Rectal smooth muscle tissue (tissue), 1 donor: ENCODE results near the gene TNS3.

Experiments used
- H3K27ac ChIP-seq: one replicate; pipeline ENCODE4 v1.7.0; 2013; ENCODE audit warnings: low read depth, low read length, inconsistent platforms
- H3K27me3 ChIP-seq: one replicate; pipeline ENCODE4 v1.7.0; 2013; ENCODE audit warnings: low read length; ENCODE audit not compliant: control insufficient read depth, insufficient read depth
- H3K36me3 ChIP-seq: one replicate; pipeline ENCODE4 v1.7.0; 2013; ENCODE audit warnings: low read length; ENCODE audit not compliant: control insufficient read depth, insufficient read depth
- H3K4me1 ChIP-seq: one replicate; pipeline ENCODE4 v1.7.0; 2013; ENCODE audit warnings: low read length; ENCODE audit not compliant: control insufficient read depth, insufficient read depth
- H3K4me3 ChIP-seq: one replicate; pipeline ENCODE4 v1.7.0; 2013; ENCODE audit warnings: low read length
- H3K9ac ChIP-seq: one replicate; pipeline ENCODE4 v1.7.0; 2013; ENCODE audit warnings: low read length

TNS3 gene

DNA sequence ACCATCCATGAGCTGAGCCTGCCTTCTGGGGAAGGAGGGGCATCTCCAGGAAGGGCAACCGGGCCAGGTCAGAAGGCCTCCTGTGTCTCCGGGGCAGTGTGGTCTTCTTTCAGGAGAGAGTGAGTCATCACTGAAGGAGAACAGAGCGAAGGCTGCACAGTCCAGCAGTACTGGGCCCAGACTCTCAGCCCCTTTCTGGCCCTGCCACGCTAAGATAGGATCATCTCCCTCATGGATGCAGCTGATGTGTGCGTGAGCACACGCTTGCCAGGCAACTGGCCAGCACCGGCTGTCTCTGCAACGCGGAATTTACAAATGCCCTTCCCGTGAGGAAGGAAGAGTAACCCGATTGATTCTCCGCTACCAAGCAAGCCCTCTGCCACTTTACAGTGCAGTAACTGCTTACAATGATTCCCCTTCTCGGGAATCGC, 328.2 kb downstream of the TNS3 start:
- H3K4me3 ChIP-seq, result peak overlapping the region; percentile 59
- peak overlapping the region; percentile 85 for H3K27ac ChIP-seq
- no peaks in the 10 kb centered on the region for H3K36me3 ChIP-seq
- peak overlapping the region; percentile 26 for H3K9ac ChIP-seq
- H3K27me3 ChIP-seq, result no peaks in the 10 kb centered on the region
- peaks cover 6% of the 10 kb centered on the region for H3K4me1 ChIP-seq

DNA sequence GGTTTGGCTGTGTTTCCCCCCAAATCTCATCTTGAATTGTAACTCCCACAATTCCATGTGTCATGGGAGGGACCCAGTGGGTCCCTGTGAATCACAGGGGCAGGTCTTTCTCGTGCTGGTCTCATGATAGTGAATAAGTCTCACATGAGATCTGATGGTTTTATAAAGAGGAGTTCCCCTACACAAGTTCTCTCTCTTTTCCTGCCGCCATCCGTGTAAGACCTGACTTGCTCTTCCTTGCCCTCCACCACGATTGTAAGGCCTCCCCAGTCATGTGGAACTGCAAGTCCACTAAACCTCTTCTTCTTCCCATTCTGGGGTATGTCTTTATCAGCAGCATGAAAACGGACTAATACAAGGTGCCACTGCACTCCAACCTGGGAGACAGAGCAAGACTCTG, 329.2 kb downstream of the TNS3 start:
- Histone ChIP-seq H3K27ac (no peak overlapping the region), H3K9ac (no peak overlapping the region), H3K36me3 (no peaks in the 10 kb centered on the region), H3K4me3 (no peak overlapping the region), H3K27me3 (no peaks in the 10 kb centered on the region), H3K4me1 (peaks cover 6% of the 10 kb centered on the region)

GRCh38 chr7:47249361-47249760, 332.6 kb downstream of the TNS3 start:
- no peak overlapping the region for H3K4me3 ChIP-seq
- H3K27me3 ChIP-seq, result no peaks in the 10 kb centered on the region
- no peaks in the 10 kb centered on the region for H3K4me1 ChIP-seq
- H3K27ac ChIP-seq, result no peak overlapping the region
- H3K9ac ChIP-seq, result no peak overlapping the region
- no peaks in the 10 kb centered on the region for H3K36me3 ChIP-seq

DNA sequence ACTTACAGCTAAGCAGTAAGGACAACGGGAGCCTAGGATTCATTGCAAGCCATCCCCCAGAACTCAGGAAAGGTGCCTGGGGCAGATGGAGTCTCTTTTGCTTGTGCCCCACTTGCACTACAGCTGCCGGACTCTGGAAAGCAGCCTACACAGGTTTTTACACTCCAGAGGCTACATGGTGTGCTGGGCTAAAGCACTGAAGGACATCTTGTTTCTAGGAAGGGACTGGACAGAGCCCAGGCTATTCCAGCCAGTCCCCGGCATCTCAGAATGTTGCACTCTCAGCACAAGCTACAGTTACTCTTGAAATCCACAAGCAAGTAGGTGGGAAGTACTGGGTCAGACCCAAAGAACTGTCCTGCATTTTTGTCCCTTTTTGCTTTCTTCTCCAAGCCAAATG, 333.1 kb downstream of the TNS3 start:
- H3K4me3 ChIP-seq, result no peak overlapping the region

GRCh38 chr7:47247132-47247531, 334.8 kb downstream of the TNS3 start:
- no peaks in the 10 kb centered on the region for H3K27me3 ChIP-seq
- no peak overlapping the region for H3K27ac ChIP-seq
- no peaks in the 10 kb centered on the region for H3K36me3 ChIP-seq
- H3K4me1 ChIP-seq, result no peaks in the 10 kb centered on the region
- no peak overlapping the region for H3K4me3 ChIP-seq
- no peak overlapping the region for H3K9ac ChIP-seq

More for the DNA sequence above, 333.1 kb downstream of the TNS3 start:
- Histone ChIP-seq H3K27me3 (no peaks in the 10 kb centered on the region), H3K27ac (no peak overlapping the region), H3K4me1 (no peaks in the 10 kb centered on the region), H3K9ac (no peak overlapping the region), H3K36me3 (no peaks in the 10 kb centered on the region)

DNA sequence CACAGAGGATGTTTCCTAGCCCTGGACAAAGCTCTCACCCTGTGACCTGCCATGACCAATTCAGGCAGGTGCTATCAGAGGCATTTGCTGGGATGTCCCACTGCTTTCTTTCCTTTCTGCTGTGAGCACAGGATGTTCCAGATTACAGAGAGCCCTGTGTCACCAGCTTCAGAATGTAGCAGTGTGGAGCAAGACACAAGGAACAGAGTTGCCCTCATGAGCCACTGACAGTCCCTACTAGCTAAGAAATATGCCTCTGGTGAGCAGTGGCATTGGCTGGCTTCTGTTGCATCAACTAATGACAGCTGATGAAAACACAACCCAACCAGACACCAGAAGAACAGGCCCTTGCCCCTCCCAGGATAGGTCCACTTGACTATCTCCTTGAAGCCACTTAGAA, 337.2 kb downstream of the TNS3 start:
- Histone ChIP-seq H3K27ac (no peak overlapping the region), H3K9ac (no peak overlapping the region), H3K36me3 (no peaks in the 10 kb centered on the region), H3K27me3 (no peaks in the 10 kb centered on the region), H3K4me1 (no peaks in the 10 kb centered on the region), H3K4me3 (no peak overlapping the region)

DNA sequence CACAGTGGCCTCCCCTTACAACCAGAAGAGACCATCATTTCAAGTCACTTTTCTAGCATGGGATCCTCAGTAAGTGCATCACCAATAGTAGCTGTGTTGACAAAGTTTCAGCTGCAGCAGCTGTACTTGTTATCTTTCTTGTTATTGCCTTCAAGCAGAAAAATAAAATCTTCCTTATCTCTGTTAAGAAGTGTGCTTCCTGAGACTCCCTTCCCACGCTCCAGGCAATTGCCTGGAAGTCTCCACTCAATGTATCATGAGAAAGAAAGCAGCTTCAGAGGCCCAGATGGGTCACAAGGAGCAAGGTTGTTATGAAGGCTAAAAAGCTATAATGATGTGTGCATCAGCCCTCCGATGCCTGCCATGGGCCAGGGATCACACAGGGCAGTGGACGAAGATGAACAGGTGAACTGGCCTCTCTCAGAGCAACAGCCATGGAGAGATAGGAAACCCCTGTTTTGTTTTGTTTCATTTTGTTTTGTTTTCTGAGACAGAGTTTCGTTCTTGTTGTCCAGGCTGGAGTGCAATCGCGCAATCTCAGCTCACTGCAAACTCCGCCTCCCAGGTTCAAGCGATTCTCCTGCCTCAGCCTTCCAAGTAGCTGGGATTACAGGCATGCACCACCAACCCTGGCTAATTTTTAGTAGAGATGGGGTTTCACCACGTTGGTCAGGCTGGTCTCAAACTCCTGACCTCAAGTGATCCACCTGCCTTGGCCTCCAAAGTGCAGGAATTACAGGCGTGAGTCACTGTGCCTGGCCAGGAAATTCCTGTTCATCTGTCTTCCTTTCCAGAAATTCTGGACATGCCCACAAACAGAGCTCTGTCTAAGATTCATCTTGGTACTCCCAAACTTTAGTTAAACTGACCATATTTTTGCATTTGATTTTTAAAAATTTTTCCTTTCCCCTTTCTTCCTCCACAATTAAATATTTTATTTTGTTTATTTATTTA, 340.5 kb downstream of the TNS3 start:
- Histone ChIP-seq H3K4me3 (no peak overlapping the region), H3K27ac (no peak overlapping the region), H3K36me3 (no peaks in the 10 kb centered on the region), H3K4me1 (no peaks in the 10 kb centered on the region), H3K27me3 (no peaks in the 10 kb centered on the region), H3K9ac (no peak overlapping the region)

DNA sequence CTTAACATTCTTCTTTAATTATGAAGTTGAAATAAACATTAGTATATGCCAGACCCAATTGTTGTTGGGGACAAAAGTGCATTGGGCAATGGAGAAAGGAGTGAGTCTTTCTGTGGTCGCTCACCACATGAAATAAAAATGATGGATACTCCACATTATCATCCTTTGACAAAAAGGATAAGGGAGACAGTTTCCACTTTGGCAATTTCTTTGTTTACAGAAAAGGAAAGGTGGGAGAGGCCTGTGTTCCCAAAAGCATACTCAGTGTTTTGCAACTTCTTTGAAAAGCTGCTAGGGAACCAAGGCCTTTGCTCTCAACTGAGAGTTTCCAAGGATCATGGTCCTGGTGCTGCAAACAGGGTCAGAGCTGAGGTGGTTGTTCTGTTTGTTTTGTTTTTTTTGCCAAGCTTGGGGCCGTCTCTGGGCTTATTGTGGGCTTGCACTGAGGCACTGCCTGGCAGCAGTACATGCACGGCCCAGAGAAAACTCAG, 341.9 kb downstream of the TNS3 start:
- H3K4me1 ChIP-seq, result no peaks in the 10 kb centered on the region
- H3K36me3 ChIP-seq, result no peaks in the 10 kb centered on the region
- H3K27me3 ChIP-seq, result no peaks in the 10 kb centered on the region
- no peak overlapping the region for H3K9ac ChIP-seq
- H3K4me3 ChIP-seq, result no peak overlapping the region
- no peak overlapping the region for H3K27ac ChIP-seq

DNA sequence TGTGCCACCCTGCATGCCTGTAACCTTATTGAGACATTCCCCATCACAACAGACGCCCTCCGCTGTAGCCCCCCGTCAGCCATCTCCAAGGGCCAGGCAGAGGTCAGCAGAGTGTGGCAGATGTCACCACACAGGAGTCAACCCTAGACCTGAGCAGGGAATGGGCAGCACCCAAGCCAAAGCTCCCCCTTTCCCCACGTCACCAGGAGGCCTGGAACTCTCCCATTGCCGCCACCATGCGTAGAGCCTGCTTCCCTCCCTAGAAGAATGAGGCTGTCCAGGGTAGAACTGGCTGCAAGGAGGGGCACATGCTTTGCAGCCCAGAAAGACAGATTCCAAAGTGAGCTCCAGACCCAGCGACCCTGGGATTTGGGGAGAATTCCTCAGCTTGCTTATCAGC, 342.9 kb downstream of the TNS3 start:
- H3K27ac ChIP-seq, result no peak overlapping the region
- no peaks in the 10 kb centered on the region for H3K36me3 ChIP-seq
- no peaks in the 10 kb centered on the region for H3K4me1 ChIP-seq
- H3K4me3 ChIP-seq, result no peak overlapping the region
- H3K27me3 ChIP-seq, result no peaks in the 10 kb centered on the region
- no peak overlapping the region for H3K9ac ChIP-seq

- Histone ChIP-seq H3K4me1 (no peaks in the 10 kb centered on the region), H3K27me3 (no peaks in the 10 kb centered on the region), H3K9ac (no peak overlapping the region), H3K27ac (no peak overlapping the region), H3K36me3 (no peaks in the 10 kb centered on the region), H3K4me3 (no peak overlapping the region)
Measured at GRCh38 chr7:47236480-47237129, 345.3 kb downstream of the TNS3 start.

- H3K27ac ChIP-seq, result no peak overlapping the region
- H3K27me3 ChIP-seq, result no peaks in the 10 kb centered on the region
- no peaks in the 10 kb centered on the region for H3K36me3 ChIP-seq
- no peak overlapping the region for H3K9ac ChIP-seq
- H3K4me1 ChIP-seq, result no peaks in the 10 kb centered on the region
- no peak overlapping the region for H3K4me3 ChIP-seq
Measured at GRCh38 chr7:47233996-47234395, 347.9 kb downstream of the TNS3 start.

DNA sequence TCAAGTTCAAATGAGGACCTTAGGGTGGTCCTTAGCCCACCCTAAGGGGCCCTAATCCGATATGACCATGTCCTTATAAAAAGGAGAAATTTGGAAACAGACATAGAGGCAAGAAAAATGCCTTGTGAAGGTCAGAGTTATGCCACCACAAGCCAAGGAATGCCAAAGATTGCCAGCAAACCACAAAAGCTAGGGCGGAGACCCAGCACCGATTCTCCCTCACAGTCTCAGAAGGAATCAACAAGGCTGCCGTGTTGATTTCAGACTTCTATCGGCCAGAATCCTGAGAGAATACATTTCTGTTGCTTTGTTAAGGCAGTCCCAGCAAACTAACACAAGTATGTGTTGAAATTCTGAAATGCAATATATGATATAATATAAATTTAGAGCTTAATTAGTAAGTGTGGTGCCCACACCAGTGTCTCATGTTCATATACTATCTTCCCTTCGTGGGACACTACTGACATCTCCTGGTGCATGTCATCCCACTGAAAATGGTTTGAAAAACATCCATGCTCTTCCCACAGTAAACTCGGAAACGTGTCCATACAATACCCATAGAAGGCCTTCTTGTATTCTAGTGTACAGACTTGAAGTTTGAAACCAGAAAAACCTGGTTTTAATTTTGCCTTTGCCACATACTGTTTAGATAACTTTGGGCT, 349.0 kb downstream of the TNS3 start:
- H3K36me3 ChIP-seq, result no peaks in the 10 kb centered on the region
- H3K27me3 ChIP-seq, result no peaks in the 10 kb centered on the region
- H3K9ac ChIP-seq, result no peak overlapping the region
- H3K27ac ChIP-seq, result no peak overlapping the region
- H3K4me1 ChIP-seq, result no peaks in the 10 kb centered on the region
- H3K4me3 ChIP-seq, result no peak overlapping the region
